G401.6 (cell line): Measurements from ENCODE around the gene TMED8.
"Not testable (repeated sequence)": the region's sequence is repeated elsewhere in the genome, so short reads cannot be mapped to it uniquely, and the experiment has no call there.

Experiments
- FAIRE-seq: peaks from 2 replicates; lab custom pipeline; 2012; peaks lifted over from hg19 to GRCh38; lab: Jason Lieb, UNC

Gene TMED8

DNA sequence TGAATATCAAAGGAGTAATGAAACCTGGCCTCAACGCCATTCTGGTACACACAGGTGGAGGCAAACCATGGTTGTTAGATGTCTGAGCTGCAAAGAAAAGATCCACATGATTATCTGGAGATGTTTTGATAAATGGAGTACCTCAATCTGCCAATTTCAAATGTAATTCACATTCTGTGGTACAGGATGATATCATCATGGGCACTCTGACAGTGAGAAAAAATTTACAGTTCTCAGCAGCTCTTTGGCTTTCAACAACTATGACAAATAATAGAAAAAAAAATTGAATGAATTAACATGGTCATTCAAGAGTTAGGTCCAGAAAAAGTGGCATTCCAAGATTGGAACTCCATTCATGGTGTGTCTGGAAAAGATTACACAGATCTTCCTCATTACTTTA is 17.3 kb downstream of the TMED8 start:
- FAIRE-seq = no peak

DNA sequence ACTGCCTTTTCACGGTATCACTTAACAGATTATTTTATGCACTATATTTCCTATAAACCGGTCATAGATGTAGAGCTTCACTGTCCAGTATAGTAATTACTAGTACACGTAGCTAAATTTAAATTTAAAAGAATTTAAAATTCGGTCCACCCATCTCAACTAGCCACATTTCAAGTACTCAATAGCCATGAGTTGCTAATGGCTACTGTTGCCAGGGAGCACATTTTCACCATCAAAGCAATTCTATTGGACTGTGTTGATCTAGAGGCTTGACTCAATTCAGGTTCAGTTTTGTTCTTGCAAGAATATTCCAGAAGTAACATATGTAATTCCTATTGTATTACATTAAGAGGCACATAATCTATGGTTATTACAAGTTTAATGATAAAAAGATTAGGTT is 20.0 kb downstream of the TMED8 start:
- FAIRE-seq = no peak

DNA sequence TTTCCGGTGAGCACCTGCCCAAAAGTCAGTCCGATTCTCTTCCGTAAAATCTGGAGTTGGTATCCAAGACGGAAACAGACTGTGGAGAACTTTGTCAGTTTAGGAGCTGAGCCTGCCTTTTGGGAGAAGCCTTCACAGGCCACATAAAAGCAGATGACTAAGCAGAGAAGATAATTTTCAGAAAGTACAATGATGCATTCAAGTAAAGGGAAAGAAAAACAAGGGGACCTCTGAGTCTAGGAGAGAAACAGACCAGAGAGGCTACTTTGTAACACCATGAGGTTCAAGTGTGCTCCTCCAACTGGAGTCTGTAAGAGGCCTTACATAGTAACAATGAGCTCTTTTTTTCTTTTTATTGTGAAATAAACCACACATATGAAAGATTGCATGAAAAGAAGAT is 21.1 kb downstream of the TMED8 start:
- no peak for FAIRE-seq

DNA sequence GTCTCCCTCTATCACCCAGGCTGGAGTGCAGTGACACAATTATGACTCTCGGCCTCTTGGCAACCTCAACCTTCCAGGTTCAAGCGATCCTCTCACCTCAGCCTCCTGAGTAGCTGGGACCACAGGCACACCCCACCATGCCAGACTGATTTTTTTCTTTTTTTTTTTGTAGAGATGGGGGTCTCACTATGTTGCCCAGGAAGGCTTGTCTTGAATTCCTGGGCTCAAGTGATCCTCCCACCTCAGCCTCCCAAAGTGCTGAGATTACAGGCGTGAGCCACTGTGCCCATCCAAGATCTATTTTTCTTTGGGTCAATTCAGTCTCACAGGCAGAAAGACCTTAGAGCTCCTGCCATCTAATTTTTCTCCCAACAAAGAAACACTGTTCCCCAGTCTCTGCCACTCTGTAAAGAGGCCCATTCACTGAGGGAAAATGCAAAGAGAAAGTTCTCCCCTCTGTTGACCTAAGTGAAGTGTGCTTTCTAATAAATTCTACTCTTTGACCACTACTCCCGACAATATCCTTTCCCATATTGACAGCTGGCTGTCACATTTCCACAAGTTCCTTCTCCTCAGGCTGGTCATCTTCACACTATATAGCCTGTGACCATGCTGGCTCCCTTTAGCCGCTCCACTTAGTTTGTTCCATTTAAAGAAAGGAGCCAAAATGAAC is 23.3 kb downstream of the TMED8 start:
- FAIRE-seq = no peak

DNA sequence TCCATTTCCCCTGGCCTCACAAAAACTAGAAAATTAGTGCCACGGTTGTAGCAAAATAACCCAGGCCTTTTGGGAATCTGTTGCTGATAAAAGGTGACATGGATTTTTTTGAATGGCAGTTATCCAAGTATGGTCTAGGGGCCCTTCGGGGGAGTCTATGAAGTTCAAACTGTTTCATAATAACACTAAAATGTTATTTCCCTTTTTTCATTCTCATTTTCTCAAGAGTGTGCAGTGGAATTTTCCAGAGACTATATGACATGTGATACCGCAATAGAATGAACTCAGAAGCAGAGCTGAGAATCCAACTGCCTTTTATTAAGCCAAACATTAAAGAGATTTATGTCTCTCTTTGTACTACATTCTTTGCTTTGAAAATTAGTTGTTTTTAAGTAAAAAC is 29.1 kb downstream of the TMED8 start:
- no peak for FAIRE-seq

DNA sequence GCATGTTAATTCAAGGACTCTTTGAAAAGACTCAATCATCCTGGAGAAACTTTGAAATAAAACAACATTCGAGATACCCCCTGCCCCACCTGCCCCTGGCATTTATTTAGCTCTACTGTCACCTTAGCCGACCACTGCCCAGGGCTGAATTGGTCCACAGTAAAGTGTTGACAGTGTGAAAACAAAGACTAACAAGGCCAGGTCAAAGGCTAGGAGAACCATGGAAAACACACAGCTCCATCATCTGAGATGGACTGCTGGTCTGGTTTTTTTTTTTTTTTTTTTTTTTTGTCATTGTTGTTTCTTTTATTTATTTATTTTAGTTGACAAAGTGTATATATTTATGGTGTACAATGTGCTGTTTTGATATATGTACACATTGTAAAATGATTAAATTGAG is 30.4 kb downstream of the TMED8 start:
- no peak for FAIRE-seq

DNA sequence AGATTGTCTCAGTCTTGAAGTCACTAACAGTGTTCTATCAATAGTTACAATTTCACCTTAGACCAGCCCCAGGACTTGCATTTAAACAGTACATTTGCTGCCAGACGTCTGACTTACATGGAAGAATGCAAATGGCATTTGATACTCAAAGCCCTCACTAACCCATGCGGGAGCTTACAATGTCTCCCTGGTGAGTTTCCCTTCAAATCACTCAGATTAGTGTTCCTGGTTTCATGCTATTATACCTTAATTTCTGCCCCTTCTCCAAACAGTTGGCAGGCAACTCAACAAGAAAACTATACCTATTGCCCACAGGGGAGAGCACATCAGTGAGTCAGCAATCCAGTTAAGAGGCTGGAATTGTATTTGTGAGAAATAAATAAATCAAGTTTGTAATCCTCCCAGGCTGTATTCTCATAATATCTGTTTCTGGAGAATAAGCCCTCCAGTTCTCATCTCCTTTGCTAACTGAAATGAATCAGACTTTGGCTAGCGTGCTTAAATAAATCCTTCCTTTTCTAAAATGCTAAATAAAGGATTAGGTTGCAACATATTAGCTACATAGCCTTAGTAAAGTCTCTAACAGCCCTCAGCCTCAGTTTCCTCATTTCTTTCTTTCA is 32.4 kb downstream of the TMED8 start:
- no peak for FAIRE-seq

DNA sequence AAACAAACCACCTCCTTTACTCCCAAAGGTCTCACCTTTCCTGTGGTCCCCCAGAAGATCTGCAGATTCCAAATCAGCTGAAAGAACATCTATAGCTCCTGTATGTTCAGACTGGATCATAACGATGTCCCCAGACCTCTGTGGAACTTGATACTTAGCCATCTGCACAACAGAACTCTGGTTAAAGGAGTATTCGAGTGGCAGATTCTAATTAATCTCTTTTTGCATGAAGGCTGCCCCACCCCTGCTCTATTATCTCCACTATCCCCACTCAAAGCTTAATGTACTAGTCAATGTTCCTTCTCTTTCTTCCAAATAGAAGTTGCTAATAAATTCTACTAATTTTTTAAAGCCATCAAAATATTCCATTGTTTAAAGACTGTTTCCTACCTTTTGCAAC is 33.2 kb downstream of the TMED8 start:
- no peak for FAIRE-seq

DNA sequence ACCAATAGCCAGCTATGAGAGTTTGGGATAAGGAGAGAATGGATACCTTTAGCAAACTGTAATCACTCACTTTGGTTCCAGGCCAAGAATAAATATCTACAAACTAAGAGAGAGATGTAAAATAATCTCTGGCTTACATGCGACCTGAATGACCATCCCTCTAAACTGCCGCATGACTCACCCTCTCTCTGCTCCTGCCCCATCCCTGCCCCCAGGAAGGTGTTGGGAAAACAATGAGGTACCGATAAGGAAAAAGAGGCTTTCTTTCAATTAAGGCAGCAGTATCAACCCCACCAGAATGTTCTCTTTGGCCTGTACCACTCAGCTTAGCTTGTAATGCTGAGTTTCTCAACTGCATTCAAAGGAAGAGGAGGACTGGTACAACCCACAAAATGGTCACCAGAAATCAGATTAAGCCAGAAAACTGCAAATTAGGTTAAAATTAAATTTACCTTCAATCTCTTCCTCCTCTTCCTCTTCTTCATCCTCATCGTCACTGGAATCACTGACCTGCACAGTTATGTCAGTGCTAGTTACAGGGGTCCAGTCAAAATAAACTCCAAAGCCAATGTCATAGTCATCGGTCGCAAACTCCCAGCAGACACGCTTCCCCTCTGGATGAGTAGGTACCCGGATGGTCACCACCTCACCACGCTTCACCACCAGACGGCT is 34.0 kb downstream of the TMED8 start:
- no peak for FAIRE-seq

DNA sequence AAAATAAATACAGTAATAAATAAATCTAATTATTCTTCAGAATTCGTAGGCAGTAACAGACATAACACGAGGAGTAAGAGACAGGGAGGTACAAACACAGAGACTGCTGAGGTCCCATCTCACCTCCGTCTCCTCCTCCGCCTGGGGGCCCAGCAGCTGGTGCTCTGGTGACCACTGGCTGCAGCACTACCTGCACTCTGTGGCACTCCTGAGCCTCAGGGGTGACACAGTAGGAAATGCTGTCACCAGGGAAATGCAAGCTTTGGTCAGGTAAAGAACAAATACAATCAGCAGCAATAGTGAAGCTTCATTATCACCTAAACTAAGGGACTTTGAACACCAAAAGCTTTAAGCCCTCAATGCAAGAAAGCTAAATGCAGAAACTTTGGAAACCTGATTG is 36.5 kb downstream of the TMED8 start:
- FAIRE-seq = no peak

DNA sequence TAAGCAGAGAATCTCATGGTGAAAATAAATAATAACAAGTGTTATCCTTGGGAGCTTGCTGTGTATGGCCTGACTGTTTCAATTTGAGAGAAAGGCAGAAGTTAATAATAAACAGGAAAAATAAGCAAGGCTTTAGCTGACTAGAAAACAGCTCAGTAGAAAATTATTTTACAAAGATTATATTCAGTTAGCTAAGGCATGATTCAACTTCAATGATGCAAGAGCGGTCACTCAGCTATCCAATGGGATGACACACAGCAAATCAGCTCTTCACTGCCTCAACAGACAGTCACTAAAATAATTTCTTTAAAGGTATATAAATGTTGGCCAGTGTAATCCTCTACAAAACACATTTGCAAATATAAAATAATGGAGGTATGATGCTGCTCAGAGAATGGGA is 37.5 kb downstream of the TMED8 start:
- no peak for FAIRE-seq

DNA sequence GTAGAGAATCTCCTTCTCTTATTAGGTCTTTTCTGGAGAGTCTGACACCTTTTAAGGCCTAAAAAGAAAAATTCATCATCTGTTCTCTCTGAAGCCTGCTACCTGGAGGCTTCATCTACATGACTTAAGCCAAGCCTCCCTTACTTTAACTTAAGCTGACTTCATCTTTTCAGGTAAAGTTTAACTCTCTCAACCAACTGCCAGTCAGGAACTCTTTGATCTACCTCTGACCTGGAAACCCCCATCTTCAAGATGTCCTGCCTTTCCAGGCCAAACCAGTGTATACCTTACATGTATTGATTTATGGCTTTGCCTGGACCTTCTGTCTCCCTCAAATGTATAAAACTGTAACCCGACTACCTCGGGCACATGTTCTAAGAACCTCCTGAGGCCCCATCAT is 38.6 kb downstream of the TMED8 start:
- FAIRE-seq = no peak

DNA sequence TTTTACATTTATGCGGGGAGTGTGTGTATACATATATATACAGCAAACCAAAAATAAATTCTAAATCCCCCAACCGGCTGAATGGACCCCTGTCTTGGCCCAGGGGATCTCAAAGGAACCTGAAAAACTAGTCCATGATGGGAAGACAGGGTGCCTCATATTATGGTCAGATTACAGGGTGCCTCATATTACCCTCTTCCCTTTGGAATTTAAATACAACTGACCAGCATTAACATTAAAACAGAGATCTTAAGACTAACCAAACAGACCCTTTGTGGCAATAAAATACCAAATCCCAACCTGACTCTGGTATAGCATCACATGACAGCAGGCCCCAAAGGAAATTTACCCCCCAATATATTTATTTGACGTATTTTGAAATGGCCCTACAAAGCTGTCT is 39.0 kb downstream of the TMED8 start:
- no peak for FAIRE-seq

DNA sequence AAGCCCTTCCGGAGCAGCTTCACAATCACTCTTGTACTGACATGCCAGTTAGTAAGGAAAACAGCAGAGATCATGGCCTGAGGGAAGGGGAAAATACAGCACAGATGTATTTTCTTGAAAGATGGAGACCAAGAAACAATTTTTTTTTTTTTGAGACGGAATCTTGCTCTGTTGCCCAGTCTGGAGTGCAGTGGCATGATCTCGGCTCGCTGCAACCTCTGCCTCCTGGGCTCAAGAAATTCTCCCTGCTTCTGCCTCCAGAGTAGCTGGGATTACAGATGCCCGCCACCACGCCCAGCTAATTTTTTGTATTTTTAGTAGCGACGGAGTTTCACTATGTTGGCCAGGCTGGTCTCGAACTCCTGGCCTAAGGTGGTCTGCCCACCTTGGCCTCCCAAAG is 39.6 kb downstream of the TMED8 start:
- not testable (repeated sequence) for FAIRE-seq

DNA sequence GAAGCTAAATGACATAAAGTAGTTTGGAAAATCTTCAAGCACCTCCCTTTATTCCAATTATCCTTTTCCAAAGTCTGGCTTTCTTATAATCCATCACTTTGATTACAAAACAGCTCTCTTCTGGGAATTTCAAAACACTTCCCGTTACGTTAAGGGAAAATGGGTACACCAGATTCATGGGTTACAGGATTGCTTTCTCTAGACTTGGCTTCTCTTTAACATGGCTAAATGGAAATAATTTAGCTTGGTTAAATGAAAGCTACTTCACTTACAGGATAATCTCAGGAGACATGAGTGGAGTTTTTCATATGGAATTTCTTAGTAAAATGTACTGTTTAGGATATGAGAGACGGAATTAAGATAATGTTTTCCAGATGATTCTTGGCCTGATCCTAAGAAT is 41.3 kb downstream of the TMED8 start:
- FAIRE-seq = no peak

DNA sequence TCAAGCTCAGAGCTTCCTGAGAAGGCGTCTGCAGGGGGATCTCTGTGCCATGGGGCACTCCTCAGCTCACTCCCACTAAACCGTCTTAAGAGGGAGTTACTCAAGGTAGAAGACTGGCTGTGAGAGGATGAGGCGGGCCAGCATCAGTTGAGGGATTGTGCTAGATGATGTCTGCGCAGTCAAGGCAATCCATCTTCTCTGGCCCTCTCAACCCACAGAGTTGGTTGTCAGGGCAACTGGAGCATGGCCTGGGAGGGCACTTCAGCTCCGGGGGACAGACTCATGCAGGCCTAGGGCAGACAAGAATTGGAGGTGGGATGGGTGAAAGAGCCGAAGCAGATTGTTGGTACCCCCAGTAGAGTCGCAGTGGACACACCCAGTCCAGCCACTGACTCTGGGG is 47.0 kb downstream of the TMED8 start:
- FAIRE-seq = no peak

DNA sequence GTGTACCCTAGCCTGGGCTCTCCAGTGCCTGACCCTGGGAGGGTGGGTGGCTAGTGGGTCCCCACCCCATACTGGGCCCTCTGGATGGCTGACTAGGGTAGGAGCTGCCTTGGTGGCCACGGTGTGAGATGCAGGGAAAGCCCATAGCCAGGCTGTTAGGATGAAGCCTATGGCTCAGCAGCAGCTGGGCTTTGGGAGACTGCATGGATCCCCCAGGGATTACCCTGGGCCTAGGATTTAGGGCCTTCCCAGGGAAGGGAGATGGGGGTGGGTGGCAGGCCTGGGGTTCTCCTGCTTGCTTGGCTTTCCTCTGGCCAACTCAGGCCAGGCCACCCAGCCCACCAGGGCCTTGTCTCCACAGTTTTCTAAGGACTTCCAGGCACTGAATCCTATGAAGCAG is 49.8 kb downstream of the TMED8 start:
- FAIRE-seq = no peak

DNA sequence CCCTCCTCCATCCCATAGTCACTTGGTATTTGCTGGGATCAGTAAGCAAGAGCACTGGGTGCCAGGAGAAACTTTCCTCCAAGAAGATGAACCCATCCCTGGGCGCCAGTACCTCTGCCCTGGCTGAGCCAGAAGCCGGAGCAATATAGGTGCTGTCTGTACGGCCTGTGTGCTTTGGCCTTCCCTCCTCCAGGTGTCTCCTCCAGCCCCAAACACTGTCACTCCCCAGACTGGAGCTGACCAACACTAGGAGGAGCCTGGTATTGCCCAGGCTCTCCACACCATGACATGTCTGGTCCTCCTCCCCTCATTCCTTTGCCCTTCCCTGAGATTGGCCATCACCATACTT is 51.2 kb downstream of the TMED8 start:
- no peak for FAIRE-seq

DNA sequence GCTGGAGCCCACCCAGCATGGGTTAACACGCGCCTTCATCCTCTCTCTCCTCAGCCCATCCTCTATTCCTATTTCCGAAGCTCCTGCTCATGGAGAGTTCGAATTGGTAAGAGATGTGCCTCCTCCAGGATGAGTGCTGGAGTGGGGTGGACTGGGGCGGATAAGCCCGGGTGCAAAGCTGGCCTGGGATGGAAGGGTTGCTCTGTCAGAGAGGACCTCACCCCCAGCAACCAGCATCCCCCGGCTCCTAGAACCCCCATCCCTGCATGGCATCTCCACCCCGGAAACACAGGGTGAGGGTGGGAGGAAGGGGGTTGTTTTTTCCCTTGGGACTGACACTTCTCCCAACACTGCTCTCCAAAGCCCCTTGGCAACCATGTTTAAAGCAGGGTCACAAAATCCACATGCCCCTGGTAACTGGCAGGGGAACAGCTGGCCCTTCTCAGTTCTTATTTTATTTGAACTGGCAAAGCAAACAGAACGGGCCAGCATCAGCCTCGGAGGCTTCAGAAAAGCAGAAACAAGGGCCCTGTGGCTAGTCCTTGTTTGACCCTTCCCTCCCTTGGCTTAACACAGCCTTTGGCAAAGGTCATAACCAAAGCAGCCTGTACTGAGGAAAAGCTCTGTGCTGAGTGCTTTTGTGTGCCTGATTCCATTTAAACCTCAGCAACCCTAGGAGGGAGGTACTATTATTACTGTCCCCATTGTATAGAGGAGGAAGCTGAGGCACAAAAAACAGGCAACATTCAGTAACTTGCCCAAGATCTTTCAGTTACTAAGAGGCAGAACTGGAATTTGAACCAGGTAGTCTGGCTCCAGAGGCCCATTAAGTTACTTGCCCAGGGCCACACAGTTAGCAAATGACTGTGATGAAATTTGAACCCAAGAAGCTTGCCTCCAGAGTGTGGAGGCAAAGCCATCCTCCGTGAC is 51.8 kb downstream of the TMED8 start:
- no peak for FAIRE-seq

DNA sequence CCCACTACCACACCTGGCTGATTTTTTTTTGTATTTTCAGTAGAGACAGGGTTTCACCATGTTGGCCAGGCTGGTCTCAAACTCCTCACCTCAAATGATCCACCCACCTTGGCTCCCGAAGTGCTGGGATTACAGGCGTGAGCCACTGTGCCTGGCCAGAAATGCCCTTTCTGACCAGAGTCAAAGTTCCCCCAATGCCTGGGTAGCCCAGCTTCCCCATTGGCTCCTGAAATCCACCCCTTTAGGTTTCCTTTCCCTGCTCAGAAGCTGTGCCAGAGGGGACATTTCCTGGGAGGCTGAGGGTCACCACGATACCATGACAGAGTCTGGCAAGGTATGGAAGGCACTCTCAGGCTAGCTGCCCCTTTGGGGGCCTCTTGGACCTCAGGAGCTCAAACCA is 52.6 kb downstream of the TMED8 start:
- FAIRE-seq = no peak

DNA sequence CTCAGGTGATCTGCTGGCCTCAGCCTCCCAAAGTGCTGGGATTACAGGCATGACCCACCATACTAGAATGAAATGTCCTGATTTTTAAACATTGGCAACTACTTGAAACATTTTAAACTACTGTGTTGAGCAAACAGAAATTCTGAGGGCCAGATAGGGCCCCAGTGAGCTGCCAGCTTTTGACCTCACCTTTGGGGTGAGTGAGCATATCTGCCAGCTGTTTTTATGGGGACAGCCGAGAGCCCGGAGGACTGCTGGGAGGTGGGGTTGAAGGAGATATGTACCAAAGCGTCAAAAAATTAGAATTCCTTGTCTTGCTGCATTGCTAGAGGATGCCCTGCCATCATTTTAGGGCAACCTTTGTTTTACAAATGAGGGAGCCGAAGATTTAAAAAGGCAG is 53.3 kb downstream of the TMED8 start:
- FAIRE-seq = no peak

DNA sequence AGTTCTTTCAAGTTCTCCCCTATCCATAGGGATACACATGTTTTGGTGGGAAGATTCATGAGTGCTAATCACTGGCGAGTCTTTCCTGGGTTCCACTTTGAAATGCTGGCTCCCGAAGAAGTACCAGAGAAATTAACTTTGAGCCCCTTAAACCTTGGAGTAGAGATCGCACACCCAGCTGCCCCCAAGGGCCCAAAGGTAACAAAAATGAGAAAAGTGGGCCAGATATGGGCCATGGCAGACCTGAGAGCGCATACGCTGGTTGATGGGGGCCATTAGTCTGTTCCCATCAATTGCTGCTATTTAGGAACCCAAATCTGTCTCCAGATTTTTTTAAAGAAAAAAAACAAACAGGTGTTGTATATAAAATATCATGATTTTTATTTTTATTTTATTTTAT is 53.9 kb downstream of the TMED8 start:
- no peak for FAIRE-seq
